Thoracic aorta (tissue), 2 donors: Measurements from ENCODE around the gene SSR3. TPM values are rescaled to one million over a fixed set of nuclear protein-coding genes. Genes with fewer than 3 reads are reported as not detected.

Experiments
- ATAC-seq: fragments of 150-250 bp; one replicate; pipeline ENCODE4 v1.8.0; 2017; ENCODE audit warnings: low read depth; ENCODE audit not compliant: insufficient number of reproducible peaks, low FRiP score
- DNase-seq: peaks from one replicate; pipeline ENCODE4 v3.0.0-alpha.2; 2020; ENCODE audit warnings: low spot score
- H3K27ac ChIP-seq, 2 donors: fragments of 200-600 bp; sonication (generic); 1 replicate in 1 of 2; 2 replicates in 1 of 2; pipeline ENCODE4 v1.5.1; 2016; ENCODE audit warnings: mild to moderate bottlenecking in 2 of 2, moderate library complexity in 2 of 2
- H3K27me3 ChIP-seq: fragments of 200-600 bp; sonication (generic); replicated peaks from 2 replicates; pipeline ENCODE4 v1.6.0; 2016; ENCODE audit warnings: mild to moderate bottlenecking; ENCODE audit not compliant: insufficient read depth
- H3K36me3 ChIP-seq: fragments of 200-600 bp; sonication (generic); one replicate; pipeline ENCODE4 v1.5.1; 2016
- H3K4me1 ChIP-seq, 2 donors: fragments of 200-600 bp; sonication (generic); 1 replicate in 1 of 2; 2 replicates in 1 of 2; pipeline versions ENCODE4 v1.5.1 to v1.6.0; 2016; ENCODE audit warnings: low read depth in 2 of 2, mild to moderate bottlenecking in 1 of 2; ENCODE audit not compliant: control insufficient read depth in 1 of 2
- H3K4me3 ChIP-seq: fragments of 200-600 bp; sonication (generic); 2 replicates; pipeline ENCODE4 v1.5.1; 2016; ENCODE audit warnings: mild to moderate bottlenecking
- H3K9me3 ChIP-seq: fragments of 200-600 bp; sonication (generic); 2 replicates; pipeline ENCODE4 v1.5.1; 2016
- total RNA-seq, 2 donors: library from RNA; depleted of rRNA; stranded (reverse); fragments of >200 nt; gene quantifications; one replicate each; pipeline versions ENCODE4 v1.1.0 to v1.2.3, GENCODE V29; 2016
- TF ChIP-seq, protein P1 (sequence below): fragments of 200-600 bp; sonication (generic); IDR thresholded peaks from one replicate; pipeline ENCODE4 v1.5.1; 2019; ENCODE audit warnings: antibody characterized with exemption

Gene SSR3
- total RNA-seq, 2 donors from 2014 or later: 94.0 to 107 TPM

DNA sequence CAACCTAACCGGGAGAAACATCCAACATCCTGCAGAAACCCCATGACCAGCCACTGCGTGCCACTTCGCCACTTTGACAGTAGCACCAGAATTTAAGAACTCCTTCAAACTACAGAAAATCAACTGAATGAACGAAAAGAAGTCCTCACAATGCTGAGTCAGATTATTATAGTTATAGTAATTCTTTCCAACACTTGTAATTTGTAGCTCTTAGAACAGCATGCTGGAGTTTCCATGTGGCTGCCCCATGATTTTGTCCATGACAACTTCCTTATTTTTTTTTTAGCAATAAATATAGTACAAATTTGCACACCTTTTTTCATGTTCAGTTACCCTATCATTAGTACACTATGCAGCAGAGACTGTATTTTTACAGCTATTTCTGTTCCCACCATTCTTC is 26.1 kb upstream of the SSR3 start:
- no peaks in the 10 kb centered on the region for H3K36me3 ChIP-seq
- ATAC-seq: no peak
- no peak overlapping the region for H3K27ac ChIP-seq
- TF ChIP-seq, protein P1, sequence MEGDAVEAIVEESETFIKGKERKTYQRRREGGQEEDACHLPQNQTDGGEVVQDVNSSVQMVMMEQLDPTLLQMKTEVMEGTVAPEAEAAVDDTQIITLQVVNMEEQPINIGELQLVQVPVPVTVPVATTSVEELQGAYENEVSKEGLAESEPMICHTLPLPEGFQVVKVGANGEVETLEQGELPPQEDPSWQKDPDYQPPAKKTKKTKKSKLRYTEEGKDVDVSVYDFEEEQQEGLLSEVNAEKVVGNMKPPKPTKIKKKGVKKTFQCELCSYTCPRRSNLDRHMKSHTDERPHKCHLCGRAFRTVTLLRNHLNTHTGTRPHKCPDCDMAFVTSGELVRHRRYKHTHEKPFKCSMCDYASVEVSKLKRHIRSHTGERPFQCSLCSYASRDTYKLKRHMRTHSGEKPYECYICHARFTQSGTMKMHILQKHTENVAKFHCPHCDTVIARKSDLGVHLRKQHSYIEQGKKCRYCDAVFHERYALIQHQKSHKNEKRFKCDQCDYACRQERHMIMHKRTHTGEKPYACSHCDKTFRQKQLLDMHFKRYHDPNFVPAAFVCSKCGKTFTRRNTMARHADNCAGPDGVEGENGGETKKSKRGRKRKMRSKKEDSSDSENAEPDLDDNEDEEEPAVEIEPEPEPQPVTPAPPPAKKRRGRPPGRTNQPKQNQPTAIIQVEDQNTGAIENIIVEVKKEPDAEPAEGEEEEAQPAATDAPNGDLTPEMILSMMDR: no peak
- H3K27me3 ChIP-seq: no peaks in the 10 kb centered on the region
- H3K4me3 ChIP-seq: no peak overlapping the region
- no peaks in the 10 kb centered on the region for H3K4me1 ChIP-seq
- DNase-seq: no peak
- H3K9me3 ChIP-seq: no peaks in the 10 kb centered on the region

- Histone ChIP-seq H3K9me3 (no peaks in the 10 kb centered on the region), H3K4me1 (no peaks in the 10 kb centered on the region)
- DNase-seq: no peak
Measured at GRCh38 chr3:156579427-156579851, 24.5 kb upstream of the SSR3 start.

GRCh38 chr3:156577736-156578135 is 22.8 kb upstream of the SSR3 start:
- Histone ChIP-seq H3K36me3 (no peaks in the 10 kb centered on the region), H3K4me3 (no peak overlapping the region), H3K27me3 (no peaks in the 10 kb centered on the region), H3K4me1 (no peaks in the 10 kb centered on the region), H3K27ac (no peak overlapping the region), H3K9me3 (no peaks in the 10 kb centered on the region)
- TF ChIP-seq, protein P1: no peak
- ATAC-seq (no peak), DNase-seq (no peak)

More at GRCh38 chr3:156579427-156579851, 24.5 kb upstream of the SSR3 start:
- Histone ChIP-seq H3K27ac (no peak overlapping the region), H3K4me3 (no peak overlapping the region), H3K36me3 (no peaks in the 10 kb centered on the region), H3K27me3 (no peaks in the 10 kb centered on the region)
- TF ChIP-seq, protein P1: no peak
- no peak for ATAC-seq

DNA sequence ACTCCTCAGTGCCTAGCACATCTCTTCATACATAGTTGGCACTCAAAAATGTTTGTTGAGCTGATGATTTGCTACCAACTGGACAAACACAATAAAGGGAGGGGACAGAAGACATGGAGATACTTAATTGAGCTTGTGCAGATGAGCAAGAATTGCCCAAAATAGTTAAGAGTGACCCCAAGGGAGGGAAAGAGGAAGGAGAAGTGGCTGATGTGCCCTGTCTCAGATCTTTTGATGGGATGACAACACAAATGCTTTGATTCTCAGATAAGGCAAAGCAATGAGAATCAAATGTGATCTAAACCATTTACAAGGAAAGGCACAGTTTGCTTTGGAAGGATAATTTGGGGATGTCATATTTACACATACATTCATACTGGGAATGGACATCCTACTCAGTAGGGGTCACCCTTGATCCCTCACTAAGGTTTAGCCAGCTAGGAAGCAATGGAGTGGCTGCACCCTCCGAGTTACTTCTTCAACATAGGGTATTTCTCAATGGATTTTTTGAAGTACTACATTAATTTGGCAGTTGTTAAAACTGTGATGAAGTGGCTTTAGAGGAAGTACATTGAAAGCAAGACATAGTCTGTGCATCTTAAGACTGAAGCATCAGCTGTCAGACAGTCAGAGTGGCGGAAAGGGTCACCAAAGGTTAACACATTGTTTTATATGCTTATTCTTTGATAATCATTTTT is 21.9 kb upstream of the SSR3 start:
- DNase-seq (no peak), ATAC-seq (no peak)
- Histone ChIP-seq H3K4me3 (no peak overlapping the region), H3K9me3 (no peaks in the 10 kb centered on the region), H3K27me3 (no peaks in the 10 kb centered on the region), H3K27ac (no peak overlapping the region), H3K4me1 (no peaks in the 10 kb centered on the region), H3K36me3 (no peaks in the 10 kb centered on the region)
- TF ChIP-seq, protein P1: no peak

DNA sequence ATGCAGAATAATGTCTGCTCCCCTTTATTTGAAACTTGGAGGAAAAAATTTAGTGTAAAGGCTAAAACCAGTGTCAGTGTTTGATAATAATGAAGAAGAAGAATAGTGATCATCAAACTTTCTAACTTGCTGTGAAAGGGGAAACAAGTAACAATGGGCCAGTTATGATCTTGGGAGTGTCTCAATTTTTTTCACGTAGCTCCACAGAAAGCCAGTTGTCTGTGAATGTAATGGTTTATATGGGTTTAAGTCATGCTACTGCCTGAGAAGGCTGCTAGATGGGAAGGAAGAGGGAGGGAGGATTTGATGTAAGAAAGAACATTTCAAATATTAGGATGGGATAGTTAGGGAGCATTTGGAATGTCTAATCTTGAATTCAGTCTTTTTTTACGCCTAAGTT is 21.1 kb upstream of the SSR3 start:
- no peaks in the 10 kb centered on the region for H3K27me3 ChIP-seq
- H3K27ac ChIP-seq: no peak overlapping the region
- no peaks in the 10 kb centered on the region for H3K36me3 ChIP-seq
- H3K4me3 ChIP-seq: no peak overlapping the region
- ATAC-seq (no peak), DNase-seq (no peak)
- no peaks in the 10 kb centered on the region for H3K4me1 ChIP-seq
- no peaks in the 10 kb centered on the region for H3K9me3 ChIP-seq
- TF ChIP-seq, protein P1: no peak
